Choroid plexus epithelial cell (primary cell): ENCODE data around the gene ADIPOR2.
A peak's percentile ranks its signal among the peaks of the same experiment; 100 is the strongest.

Source experiments
- DNase-seq: peaks from one replicate; pipeline ENCODE4 v3.0.0-alpha.2; 2010; ENCODE audit warnings: low read depth
- H3K4me3 ChIP-seq: 2 replicates; pipeline ENCODE4 v1.5.1; 2011; ENCODE audit warnings: low read depth, mild to moderate bottlenecking, control low read depth, low read length, moderate library complexity
- TF ChIP-seq, protein P1 (sequence below): conservative IDR thresholded peaks from 2 replicates; pipeline ENCODE4 v1.5.1; 2011; ENCODE audit warnings: low read depth, mild to moderate bottlenecking, control low read depth, inconsistent platforms, low read length, moderate library complexity

The ADIPOR2 gene

GRCh38 chr12:1799051-1799881 lies 108.4 kb downstream of the ADIPOR2 start:
- no peak overlapping the region for H3K4me3 ChIP-seq
- no peak for DNase-seq
- TF ChIP-seq, protein P1, sequence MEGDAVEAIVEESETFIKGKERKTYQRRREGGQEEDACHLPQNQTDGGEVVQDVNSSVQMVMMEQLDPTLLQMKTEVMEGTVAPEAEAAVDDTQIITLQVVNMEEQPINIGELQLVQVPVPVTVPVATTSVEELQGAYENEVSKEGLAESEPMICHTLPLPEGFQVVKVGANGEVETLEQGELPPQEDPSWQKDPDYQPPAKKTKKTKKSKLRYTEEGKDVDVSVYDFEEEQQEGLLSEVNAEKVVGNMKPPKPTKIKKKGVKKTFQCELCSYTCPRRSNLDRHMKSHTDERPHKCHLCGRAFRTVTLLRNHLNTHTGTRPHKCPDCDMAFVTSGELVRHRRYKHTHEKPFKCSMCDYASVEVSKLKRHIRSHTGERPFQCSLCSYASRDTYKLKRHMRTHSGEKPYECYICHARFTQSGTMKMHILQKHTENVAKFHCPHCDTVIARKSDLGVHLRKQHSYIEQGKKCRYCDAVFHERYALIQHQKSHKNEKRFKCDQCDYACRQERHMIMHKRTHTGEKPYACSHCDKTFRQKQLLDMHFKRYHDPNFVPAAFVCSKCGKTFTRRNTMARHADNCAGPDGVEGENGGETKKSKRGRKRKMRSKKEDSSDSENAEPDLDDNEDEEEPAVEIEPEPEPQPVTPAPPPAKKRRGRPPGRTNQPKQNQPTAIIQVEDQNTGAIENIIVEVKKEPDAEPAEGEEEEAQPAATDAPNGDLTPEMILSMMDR: no peak

DNA sequence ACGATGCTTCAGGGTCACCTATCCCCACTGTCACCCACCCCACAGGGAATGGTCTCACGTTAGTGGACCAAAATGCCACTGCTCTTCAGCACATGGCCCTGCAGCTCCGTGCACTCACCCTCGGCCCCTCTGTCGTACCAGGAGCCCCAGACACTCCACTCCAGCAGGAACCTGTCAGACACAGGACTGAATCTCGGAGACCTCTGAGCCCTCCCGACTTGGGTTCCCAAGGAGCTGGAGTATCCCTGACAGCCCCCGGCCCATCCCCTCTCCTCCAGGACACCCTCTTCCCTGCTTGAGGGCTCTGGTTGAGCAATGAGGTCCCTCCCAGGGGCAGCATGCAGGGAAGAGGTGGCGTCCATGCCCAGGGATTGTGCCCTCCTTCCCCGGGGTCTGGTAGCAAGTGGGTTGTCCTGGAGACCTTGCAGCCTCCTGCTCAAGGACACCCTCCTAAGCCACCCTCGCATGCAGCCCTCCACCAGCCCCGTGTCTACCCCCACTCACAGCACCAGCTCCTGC lies 109.1 kb downstream of the ADIPOR2 start:
- H3K4me3 ChIP-seq: no peak overlapping the region
- no peak for DNase-seq
- TF ChIP-seq, protein P1: no peak

GRCh38 chr12:1800401-1801302 lies 109.8 kb downstream of the ADIPOR2 start:
- TF ChIP-seq, protein P1: peak; percentile 45
- peak; percentile 39 for DNase-seq
- H3K4me3 ChIP-seq: no peak overlapping the region

DNA sequence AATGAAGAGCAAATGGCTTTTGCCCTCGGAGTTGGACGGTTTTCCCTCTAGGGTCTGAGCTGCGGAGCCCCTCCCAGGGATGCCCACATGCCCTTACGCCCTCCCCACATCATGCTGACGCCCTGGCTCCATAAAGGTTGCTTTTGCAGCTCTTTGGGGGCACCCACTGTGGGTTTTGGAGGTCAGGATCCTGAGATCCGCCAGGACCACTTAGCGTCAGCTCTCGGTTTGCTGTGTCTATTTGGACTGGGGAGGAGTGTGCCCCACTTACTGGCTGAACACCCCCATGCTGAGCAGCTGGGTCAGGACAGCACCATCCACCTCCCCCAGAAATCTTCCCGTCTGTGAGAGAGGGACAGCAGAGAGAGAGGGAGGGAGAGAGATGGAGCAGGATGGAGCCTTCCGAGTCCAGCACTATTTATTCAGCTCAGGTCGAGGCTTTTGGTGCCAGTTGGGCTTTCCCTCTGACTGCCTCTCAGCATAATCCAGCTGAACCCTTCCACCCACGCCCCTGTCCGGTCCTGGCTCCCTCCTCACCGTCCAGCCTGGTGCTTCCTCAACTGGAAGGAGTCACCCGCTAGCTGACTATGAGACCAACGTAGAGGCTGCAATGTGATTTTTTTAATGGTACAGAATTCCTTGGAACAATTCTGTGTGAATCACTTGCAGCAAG lies 110.6 kb downstream of the ADIPOR2 start:
- no peak for DNase-seq
- TF ChIP-seq, protein P1: no peak
- H3K4me3 ChIP-seq: no peak overlapping the region

- DNase-seq: no peak
- no peak overlapping the region for H3K4me3 ChIP-seq
- TF ChIP-seq, protein P1: no peak
Measured at GRCh38 chr12:1803736-1804135, 112.9 kb downstream of the ADIPOR2 start.

DNA sequence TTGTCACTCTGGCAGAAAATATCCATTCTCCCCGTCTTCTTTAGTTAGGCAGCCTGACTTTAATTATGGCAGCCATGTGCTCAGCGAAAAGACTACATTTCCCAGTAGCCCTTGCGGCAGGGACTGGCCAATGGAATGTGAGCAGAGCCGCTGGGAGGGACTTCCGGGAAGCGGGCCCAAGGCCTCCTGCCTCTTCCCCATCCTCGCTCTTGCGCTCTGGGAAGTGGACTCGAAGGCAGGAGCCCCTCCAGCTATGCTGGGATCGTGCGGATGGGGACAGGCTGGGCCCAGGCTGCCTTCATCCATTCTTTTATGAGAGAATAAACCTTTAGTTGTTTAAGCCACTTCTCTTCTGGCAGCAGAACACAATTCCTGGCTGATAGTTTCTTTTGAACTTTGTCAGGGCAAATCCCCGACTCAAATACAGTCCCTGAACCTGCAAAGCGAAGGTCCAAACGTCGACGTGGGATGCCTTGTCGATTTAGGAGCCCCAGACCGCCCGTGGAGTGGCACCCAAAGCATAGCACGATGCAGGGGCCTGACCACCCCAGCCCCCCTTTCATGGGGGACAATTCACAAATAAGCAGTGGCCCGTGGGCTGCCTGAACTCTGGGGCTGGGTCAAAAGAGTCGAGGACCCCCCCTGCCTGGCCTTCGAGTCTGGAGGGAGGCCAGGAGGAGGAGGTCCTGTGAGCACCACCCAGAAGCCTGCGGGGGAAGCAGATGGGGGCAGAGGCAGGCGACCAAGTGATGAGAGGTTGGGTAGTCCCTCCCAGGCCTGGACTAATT lies 113.9 kb downstream of the ADIPOR2 start:
- DNase-seq: peak; percentile 93
- TF ChIP-seq, protein P1: no peak
- no peak overlapping the region for H3K4me3 ChIP-seq
